CD14-positive monocyte (primary cell): Measurements from ENCODE around the gene CALD1. TPM values are rescaled to one million over a fixed set of nuclear protein-coding genes. Genes with fewer than 3 reads are reported as not detected.

Source experiments
- DNase-seq, 3 donors: peaks; one replicate each; pipeline ENCODE4 v3.0.0-alpha.2; 2011 to 2022
- H2AFZ ChIP-seq: 2 replicates; pipeline ENCODE4 v1.6.0; 2012; ENCODE audit warnings: mild to moderate bottlenecking, low read depth, low read length, inconsistent platforms; ENCODE audit not compliant: insufficient read depth, poor library complexity, severe bottlenecking
- H3K27ac ChIP-seq, 2 donors: 1 replicate in 1 of 2; 2 replicates in 1 of 2; pipeline ENCODE4 v1.5.1; 2012 to 2013; ENCODE audit warnings: low read length in 2 of 2, control low read depth in 1 of 2, inconsistent platforms in 1 of 2, low read depth in 1 of 2, mild to moderate bottlenecking in 1 of 2
- H3K27me3 ChIP-seq, 2 donors: one replicate each; pipeline versions ENCODE4 v1.6.0 to v1.6.1; 2011 to 2013; ENCODE audit warnings: low read length in 2 of 2; ENCODE audit not compliant: control insufficient read depth in 2 of 2, insufficient read depth in 2 of 2
- H3K36me3 ChIP-seq, 2 donors: replicated peaks in 1 of 2; 1 replicate in 1 of 2; 2 replicates in 1 of 2; pipeline versions ENCODE4 v1.5.1 to v1.6.1; 2012 to 2013; ENCODE audit warnings: low read length in 2 of 2, control low read depth in 1 of 2, inconsistent platforms in 1 of 2, mild to moderate bottlenecking in 1 of 2; ENCODE audit not compliant: insufficient read depth in 2 of 2, control insufficient read depth in 1 of 2
- H3K4me1 ChIP-seq, 2 donors: 1 replicate in 1 of 2; 2 replicates in 1 of 2; pipeline versions ENCODE4 v1.5.1 to v1.6.1; 2012 to 2013; ENCODE audit warnings: low read length in 2 of 2, control low read depth in 1 of 2, inconsistent platforms in 1 of 2, mild to moderate bottlenecking in 1 of 2, moderate library complexity in 1 of 2; ENCODE audit not compliant: insufficient read depth in 2 of 2, control insufficient read depth in 1 of 2
- H3K4me2 ChIP-seq: replicated peaks from 2 replicates; pipeline ENCODE3; 2012; ENCODE audit warnings: low read length, moderate library complexity, mild to moderate bottlenecking; ENCODE audit not compliant: poor library complexity, severe bottlenecking; ENCODE audit errors: extremely low read depth
- H3K4me3 ChIP-seq, 3 experiments: fragments of 200-600 bp in 1 of 3; sonication (generic) in 1 of 3; replicated peaks in 1 of 3; 1 replicate in 2 of 3; 2 replicates in 1 of 3; pipeline ENCODE4 v1.5.1; 2011 to 2013; ENCODE audit warnings: low read length in 3 of 3, mild to moderate bottlenecking in 3 of 3, control low read depth in 2 of 3, low read depth in 2 of 3, inconsistent platforms in 1 of 3, moderate library complexity in 1 of 3
- H3K79me2 ChIP-seq: 2 replicates; pipeline ENCODE4 v1.6.0; 2012; ENCODE audit warnings: mild to moderate bottlenecking, control low read depth, inconsistent platforms, low read length, moderate library complexity; ENCODE audit not compliant: insufficient read depth
- H3K9ac ChIP-seq: 2 replicates; pipeline ENCODE4 v1.6.0; 2017; ENCODE audit warnings: low read length, mild to moderate bottlenecking; ENCODE audit not compliant: insufficient read depth, poor library complexity, severe bottlenecking
- H3K9me3 ChIP-seq, 2 donors: replicated peaks in 1 of 2; 1 replicate in 1 of 2; 2 replicates in 1 of 2; pipeline versions ENCODE4 v1.5.1 to v1.6.1; 2012 to 2013; ENCODE audit warnings: low read length in 2 of 2, control low read depth in 1 of 2; ENCODE audit not compliant: control insufficient read depth in 1 of 2, insufficient read depth in 1 of 2
- H4K20me1 ChIP-seq: 2 replicates; pipeline ENCODE4 v1.6.0; 2012; ENCODE audit warnings: mild to moderate bottlenecking, low read length, control low read depth, moderate library complexity; ENCODE audit not compliant: insufficient read depth
- H3K27ac Mint-ChIP-seq, 7 donors: one replicate each; pipeline ENCODE4 v1.8.0; 2020; ENCODE audit warnings: mild to moderate bottlenecking in 7 of 7, mixed read lengths in 7 of 7, moderate library complexity in 6 of 7, inconsistent platforms in 2 of 7
- H3K27me3 Mint-ChIP-seq, 3 donors: one replicate each; pipeline ENCODE4 v1.8.0; 2021 to 2022; ENCODE audit warnings: low read depth in 3 of 3, mild to moderate bottlenecking in 3 of 3, mixed read lengths in 3 of 3, moderate library complexity in 3 of 3, inconsistent platforms in 1 of 3
- H3K36me3 Mint-ChIP-seq, 2 donors: one replicate each; pipeline ENCODE4 v1.8.0; 2020; ENCODE audit warnings: mixed read lengths in 2 of 2, inconsistent platforms in 1 of 2, mild to moderate bottlenecking in 1 of 2
- H3K4me1 Mint-ChIP-seq: one replicate; pipeline ENCODE4 v1.8.0; 2020; ENCODE audit warnings: mild to moderate bottlenecking, mixed read lengths
- H3K4me3 Mint-ChIP-seq, 2 donors: one replicate each; pipeline ENCODE4 v1.8.0; 2020; ENCODE audit warnings: mild to moderate bottlenecking in 2 of 2, mixed read lengths in 2 of 2, moderate library complexity in 1 of 2
- H3K9me3 Mint-ChIP-seq, 7 donors: one replicate each; pipeline ENCODE4 v1.8.0; 2020 to 2022; ENCODE audit warnings: mixed read lengths in 7 of 7, mild to moderate bottlenecking in 6 of 7, moderate library complexity in 6 of 7, inconsistent platforms in 2 of 7
- CTCF ChIP-seq: fragments of 200-600 bp; IDR thresholded peaks from one replicate; pipeline ENCODE4 v1.8.0; 2022; ENCODE audit warnings: antibody characterized with exemption, mild to moderate bottlenecking
- WGBS: methylation state at CpG from one replicate; pipeline ENCODE4 v1.1.5; 2013; ENCODE audit warnings: missing lambda C conversion rate; ENCODE audit not compliant: insufficient coverage; 5-methylcytosine and 5-hydroxymethylcytosine counted together
- intact Hi-C, 2 donors: fragments of 100-400 bp; cut with micrococcal nuclease; formaldehyde crosslinking; loops; one replicate each; pipeline versions ENCODE4 v1.15.0 to v1.15.1; 2023
- polyA plus RNA-seq, 3 donors: library from polyadenylated mRNA; depleted of rRNA in 1 of 3; unstranded in 2 of 3; stranded (reverse) in 1 of 3; fragments of 300-500 nt in 2 of 3; fragments of >200 nt in 1 of 3; fragmentation: Illumina TruSeq in 2 of 3; gene quantifications; 1 replicate in 2 of 3; 2 replicates in 1 of 3; pipeline ENCODE4 v1.2.3, GENCODE V29; 2012 to 2021

The CALD1 gene
- polyA plus RNA-seq, 3 donors = 0.18 TPM; not detected in 2

GRCh38 chr7:134842062-134842461, 62.6 kb downstream of the CALD1 start:
- no peaks in the 10 kb centered on the region for H3K9me3 ChIP-seq
- H3K9me3 Mint-ChIP-seq = peaks cover 0 to 7% (median 0%) of the 10 kb centered on the region in 7 donors
- H3K79me2 ChIP-seq = no peaks in the 10 kb centered on the region
- no peak overlapping the region for H3K4me3 ChIP-seq
- intact Hi-C loops = no loop called here
- H3K4me2 ChIP-seq = no peak overlapping the region
- no peak overlapping the region for H2AFZ ChIP-seq
- no peak overlapping the region for H3K9ac ChIP-seq
- no peak for DNase-seq
- no peaks in the 10 kb centered on the region for H3K4me1 ChIP-seq
- H3K27me3 ChIP-seq = no peaks in the 10 kb centered on the region
- no peaks in the 10 kb centered on the region for H3K36me3 ChIP-seq
- no peak overlapping the region for H3K27ac Mint-ChIP-seq
- no peaks in the 10 kb centered on the region for H3K36me3 Mint-ChIP-seq
- no peaks in the 10 kb centered on the region for H4K20me1 ChIP-seq
- H3K27me3 Mint-ChIP-seq = peaks cover 0 to 2% (median 1%) of the 10 kb centered on the region in 3 donors
- no peaks in the 10 kb centered on the region for H3K4me1 Mint-ChIP-seq
- no peak overlapping the region for H3K4me3 Mint-ChIP-seq
- H3K27ac ChIP-seq = no peak overlapping the region
- no peak for TF ChIP-seq CTCF

GRCh38 chr7:134842886-134843430, 63.5 kb downstream of the CALD1 start:
- no peak for TF ChIP-seq CTCF
- no peaks in the 10 kb centered on the region for H3K4me1 ChIP-seq
- H2AFZ ChIP-seq = no peak overlapping the region
- no peaks in the 10 kb centered on the region for H4K20me1 ChIP-seq
- H3K9ac ChIP-seq = no peak overlapping the region
- no peak overlapping the region for H3K4me3 ChIP-seq
- no peaks in the 10 kb centered on the region for H3K9me3 ChIP-seq
- intact Hi-C loops = no loop called here
- no peaks in the 10 kb centered on the region for H3K4me1 Mint-ChIP-seq
- no peak overlapping the region for H3K4me2 ChIP-seq
- no peaks in the 10 kb centered on the region for H3K36me3 Mint-ChIP-seq
- 94% methylated on average over 5 of the region's 8 CpGs for WGBS
- H3K27me3 Mint-ChIP-seq = peaks cover 0 to 2% (median 1%) of the 10 kb centered on the region in 3 donors
- no peaks in the 10 kb centered on the region for H3K79me2 ChIP-seq
- H3K36me3 ChIP-seq = no peaks in the 10 kb centered on the region
- H3K27me3 ChIP-seq = no peaks in the 10 kb centered on the region
- peaks cover 0 to 7% (median 0%) of the 10 kb centered on the region in 7 donors for H3K9me3 Mint-ChIP-seq
- H3K27ac Mint-ChIP-seq = no peak overlapping the region
- H3K4me3 Mint-ChIP-seq = no peak overlapping the region
- DNase-seq = no peak
- H3K27ac ChIP-seq = no peak overlapping the region
